CD14-positive monocyte (primary cell): Measurements from ENCODE around the gene HNRNPAB. TPM values are rescaled to one million over a fixed set of nuclear protein-coding genes. Genes with fewer than 3 reads are reported as not detected.

Experiments used
- DNase-seq, 3 donors: peaks; one replicate each; pipeline ENCODE4 v3.0.0-alpha.2; 2011 to 2022
- H2AFZ ChIP-seq: 2 replicates; pipeline ENCODE4 v1.6.0; 2012; ENCODE audit warnings: mild to moderate bottlenecking, low read depth, low read length, inconsistent platforms; ENCODE audit not compliant: insufficient read depth, poor library complexity, severe bottlenecking
- H3K27ac ChIP-seq, 2 donors: 1 replicate in 1 of 2; 2 replicates in 1 of 2; pipeline ENCODE4 v1.5.1; 2012 to 2013; ENCODE audit warnings: low read length in 2 of 2, control low read depth in 1 of 2, inconsistent platforms in 1 of 2, low read depth in 1 of 2, mild to moderate bottlenecking in 1 of 2
- H3K27me3 ChIP-seq, 2 donors: one replicate each; pipeline versions ENCODE4 v1.6.0 to v1.6.1; 2011 to 2013; ENCODE audit warnings: low read length in 2 of 2; ENCODE audit not compliant: control insufficient read depth in 2 of 2, insufficient read depth in 2 of 2
- H3K36me3 ChIP-seq, 2 donors: replicated peaks in 1 of 2; 1 replicate in 1 of 2; 2 replicates in 1 of 2; pipeline versions ENCODE4 v1.5.1 to v1.6.1; 2012 to 2013; ENCODE audit warnings: low read length in 2 of 2, control low read depth in 1 of 2, inconsistent platforms in 1 of 2, mild to moderate bottlenecking in 1 of 2; ENCODE audit not compliant: insufficient read depth in 2 of 2, control insufficient read depth in 1 of 2
- H3K4me1 ChIP-seq, 2 donors: 1 replicate in 1 of 2; 2 replicates in 1 of 2; pipeline versions ENCODE4 v1.5.1 to v1.6.1; 2012 to 2013; ENCODE audit warnings: low read length in 2 of 2, control low read depth in 1 of 2, inconsistent platforms in 1 of 2, mild to moderate bottlenecking in 1 of 2, moderate library complexity in 1 of 2; ENCODE audit not compliant: insufficient read depth in 2 of 2, control insufficient read depth in 1 of 2
- H3K4me2 ChIP-seq: replicated peaks from 2 replicates; pipeline ENCODE3; 2012; ENCODE audit warnings: low read length, moderate library complexity, mild to moderate bottlenecking; ENCODE audit not compliant: poor library complexity, severe bottlenecking; ENCODE audit errors: extremely low read depth
- H3K4me3 ChIP-seq, 3 experiments: fragments of 200-600 bp in 1 of 3; sonication (generic) in 1 of 3; replicated peaks in 1 of 3; 1 replicate in 2 of 3; 2 replicates in 1 of 3; pipeline ENCODE4 v1.5.1; 2011 to 2013; ENCODE audit warnings: low read length in 3 of 3, mild to moderate bottlenecking in 3 of 3, control low read depth in 2 of 3, low read depth in 2 of 3, inconsistent platforms in 1 of 3, moderate library complexity in 1 of 3
- H3K79me2 ChIP-seq: 2 replicates; pipeline ENCODE4 v1.6.0; 2012; ENCODE audit warnings: mild to moderate bottlenecking, control low read depth, inconsistent platforms, low read length, moderate library complexity; ENCODE audit not compliant: insufficient read depth
- H3K9ac ChIP-seq: 2 replicates; pipeline ENCODE4 v1.6.0; 2017; ENCODE audit warnings: low read length, mild to moderate bottlenecking; ENCODE audit not compliant: insufficient read depth, poor library complexity, severe bottlenecking
- H3K9me3 ChIP-seq, 2 donors: replicated peaks in 1 of 2; 1 replicate in 1 of 2; 2 replicates in 1 of 2; pipeline versions ENCODE4 v1.5.1 to v1.6.1; 2012 to 2013; ENCODE audit warnings: low read length in 2 of 2, control low read depth in 1 of 2; ENCODE audit not compliant: control insufficient read depth in 1 of 2, insufficient read depth in 1 of 2
- H4K20me1 ChIP-seq: 2 replicates; pipeline ENCODE4 v1.6.0; 2012; ENCODE audit warnings: mild to moderate bottlenecking, low read length, control low read depth, moderate library complexity; ENCODE audit not compliant: insufficient read depth
- H3K27ac Mint-ChIP-seq, 7 donors: one replicate each; pipeline ENCODE4 v1.8.0; 2020; ENCODE audit warnings: mild to moderate bottlenecking in 7 of 7, mixed read lengths in 7 of 7, moderate library complexity in 6 of 7, inconsistent platforms in 2 of 7
- H3K27me3 Mint-ChIP-seq, 3 donors: one replicate each; pipeline ENCODE4 v1.8.0; 2021 to 2022; ENCODE audit warnings: low read depth in 3 of 3, mild to moderate bottlenecking in 3 of 3, mixed read lengths in 3 of 3, moderate library complexity in 3 of 3, inconsistent platforms in 1 of 3
- H3K36me3 Mint-ChIP-seq, 2 donors: one replicate each; pipeline ENCODE4 v1.8.0; 2020; ENCODE audit warnings: mixed read lengths in 2 of 2, inconsistent platforms in 1 of 2, mild to moderate bottlenecking in 1 of 2
- H3K4me1 Mint-ChIP-seq: one replicate; pipeline ENCODE4 v1.8.0; 2020; ENCODE audit warnings: mild to moderate bottlenecking, mixed read lengths
- H3K4me3 Mint-ChIP-seq, 2 donors: one replicate each; pipeline ENCODE4 v1.8.0; 2020; ENCODE audit warnings: mild to moderate bottlenecking in 2 of 2, mixed read lengths in 2 of 2, moderate library complexity in 1 of 2
- H3K9me3 Mint-ChIP-seq, 7 donors: one replicate each; pipeline ENCODE4 v1.8.0; 2020 to 2022; ENCODE audit warnings: mixed read lengths in 7 of 7, mild to moderate bottlenecking in 6 of 7, moderate library complexity in 6 of 7, inconsistent platforms in 2 of 7
- WGBS: methylation state at CpG from one replicate; pipeline ENCODE4 v1.1.5; 2013; ENCODE audit warnings: missing lambda C conversion rate; ENCODE audit not compliant: insufficient coverage; 5-methylcytosine and 5-hydroxymethylcytosine counted together
- intact Hi-C, 2 donors: fragments of 100-400 bp; cut with micrococcal nuclease; formaldehyde crosslinking; loops; one replicate each; pipeline versions ENCODE4 v1.15.0 to v1.15.1; 2023
- polyA plus RNA-seq, 3 donors: library from polyadenylated mRNA; depleted of rRNA in 1 of 3; unstranded in 2 of 3; stranded (reverse) in 1 of 3; fragments of 300-500 nt in 2 of 3; fragments of >200 nt in 1 of 3; fragmentation: Illumina TruSeq in 2 of 3; gene quantifications; 1 replicate in 2 of 3; 2 replicates in 1 of 3; pipeline ENCODE4 v1.2.3, GENCODE V29; 2012 to 2021
- TF ChIP-seq, protein P1 (sequence below): fragments of 200-600 bp; IDR thresholded peaks from one replicate; pipeline ENCODE4 v1.8.0; 2022; ENCODE audit warnings: antibody characterized with exemption, mild to moderate bottlenecking

The HNRNPAB gene
- polyA plus RNA-seq, 3 donors: 44.8 to 59.4 (median 54.2) TPM

DNA sequence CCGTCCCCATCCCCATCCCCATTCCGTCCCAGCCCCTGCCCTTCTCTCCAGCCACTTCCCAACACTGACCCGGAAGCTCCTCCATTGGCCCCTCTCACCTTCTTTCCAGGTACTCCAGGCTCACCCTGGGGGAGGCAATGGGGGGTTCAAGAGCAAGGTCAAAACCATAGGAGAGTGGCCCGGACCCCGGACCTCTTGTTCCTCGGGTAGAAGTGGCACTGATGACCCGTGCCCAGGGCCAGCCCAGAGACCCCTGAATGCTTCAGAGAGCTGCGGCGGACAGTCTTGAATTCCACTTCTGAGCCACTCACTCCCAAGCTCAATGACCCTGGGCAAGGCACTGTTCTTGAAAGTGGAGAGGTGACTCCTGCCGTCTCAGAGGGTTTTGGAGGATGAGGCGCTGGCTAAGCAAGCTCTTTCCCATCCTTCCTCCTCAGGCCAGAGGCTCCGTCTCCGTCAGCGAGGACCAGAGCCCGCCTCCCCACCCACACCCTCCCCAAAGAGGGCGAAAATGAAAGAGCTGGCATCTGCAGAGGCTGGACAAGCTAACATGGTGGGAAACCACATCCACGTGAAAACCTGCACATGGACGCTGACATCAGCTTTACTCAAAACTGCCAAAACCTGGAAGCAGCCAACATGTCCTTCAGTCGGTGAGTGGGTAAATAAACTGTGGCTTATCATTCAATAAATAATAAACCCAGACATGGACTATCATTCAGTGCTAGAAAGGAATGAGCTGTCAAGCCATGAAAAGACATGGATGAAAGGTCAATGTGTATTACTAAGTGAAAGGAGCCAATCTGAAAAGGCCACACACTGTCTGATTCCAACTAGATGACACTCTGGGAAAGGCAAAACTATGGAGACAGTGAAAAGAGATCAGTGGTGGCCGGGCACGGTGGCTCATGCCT is 55.5 kb downstream of the HNRNPAB start:
- no peak overlapping the region for H3K4me3 Mint-ChIP-seq
- H3K27ac ChIP-seq: no peak overlapping the region
- 95% methylated on average over 3 of the region's 21 CpGs for WGBS
- no peaks in the 10 kb centered on the region for H4K20me1 ChIP-seq
- H3K9me3 ChIP-seq: no peaks in the 10 kb centered on the region
- H3K9ac ChIP-seq: no peak overlapping the region
- H2AFZ ChIP-seq: no peak overlapping the region
- TF ChIP-seq, protein P1, sequence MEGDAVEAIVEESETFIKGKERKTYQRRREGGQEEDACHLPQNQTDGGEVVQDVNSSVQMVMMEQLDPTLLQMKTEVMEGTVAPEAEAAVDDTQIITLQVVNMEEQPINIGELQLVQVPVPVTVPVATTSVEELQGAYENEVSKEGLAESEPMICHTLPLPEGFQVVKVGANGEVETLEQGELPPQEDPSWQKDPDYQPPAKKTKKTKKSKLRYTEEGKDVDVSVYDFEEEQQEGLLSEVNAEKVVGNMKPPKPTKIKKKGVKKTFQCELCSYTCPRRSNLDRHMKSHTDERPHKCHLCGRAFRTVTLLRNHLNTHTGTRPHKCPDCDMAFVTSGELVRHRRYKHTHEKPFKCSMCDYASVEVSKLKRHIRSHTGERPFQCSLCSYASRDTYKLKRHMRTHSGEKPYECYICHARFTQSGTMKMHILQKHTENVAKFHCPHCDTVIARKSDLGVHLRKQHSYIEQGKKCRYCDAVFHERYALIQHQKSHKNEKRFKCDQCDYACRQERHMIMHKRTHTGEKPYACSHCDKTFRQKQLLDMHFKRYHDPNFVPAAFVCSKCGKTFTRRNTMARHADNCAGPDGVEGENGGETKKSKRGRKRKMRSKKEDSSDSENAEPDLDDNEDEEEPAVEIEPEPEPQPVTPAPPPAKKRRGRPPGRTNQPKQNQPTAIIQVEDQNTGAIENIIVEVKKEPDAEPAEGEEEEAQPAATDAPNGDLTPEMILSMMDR: no peak
- H3K27me3 Mint-ChIP-seq: peaks cover 0 to 2% (median 0%) of the 10 kb centered on the region in 3 donors
- no peaks in the 10 kb centered on the region for H3K4me1 ChIP-seq
- H3K9me3 Mint-ChIP-seq: peaks cover 0 to 3% (median 0%) of the 10 kb centered on the region in 7 donors
- no peaks in the 10 kb centered on the region for H3K79me2 ChIP-seq
- H3K36me3 Mint-ChIP-seq: no peaks in the 10 kb centered on the region
- intact Hi-C loops: no loop called here
- no peaks in the 10 kb centered on the region for H3K4me1 Mint-ChIP-seq
- H3K27me3 ChIP-seq: no peaks in the 10 kb centered on the region
- DNase-seq: no peak
- no peak overlapping the region for H3K4me3 ChIP-seq
- no peak overlapping the region for H3K4me2 ChIP-seq
- H3K36me3 ChIP-seq: no peaks in the 10 kb centered on the region
- no peak overlapping the region for H3K27ac Mint-ChIP-seq

Other genes starting within 250 kb of the HNRNPAB start
- gene PROP1, start 208.3 kb upstream of the HNRNPAB start, polyA plus RNA-seq: not detected
- gene N4BP3, start 91.0 kb upstream of the HNRNPAB start, polyA plus RNA-seq: under 1 TPM in 1 of 3 donors, not detected in 2; 0.01 TPM
- 10 to 100 TPM; 20.9 to 27.4 (median 23.9) TPM for gene RMND5B, start 73.5 kb upstream of the HNRNPAB start, polyA plus RNA-seq
- 100 to 1,000 TPM in 2 of 3 donors, 10 to 100 TPM in 1; 68.9 to 139 (median 108) TPM for gene NHP2, start 50.6 kb upstream of the HNRNPAB start, polyA plus RNA-seq
- not detected for gene GMCL2, start 17.2 kb upstream of the HNRNPAB start, polyA plus RNA-seq
- gene PHYKPL, start 28.3 kb downstream of the HNRNPAB start, polyA plus RNA-seq: 100 to 1,000 TPM in 1 of 3 donors, 10 to 100 TPM in 2; 39.2 to 199 (median 43.0) TPM